ENCODE data around the gene DPY19L3. TPM values are rescaled to one million over a fixed set of nuclear protein-coding genes. Genes with fewer than 3 reads are reported as not detected.

DPY19L3 gene
- total and polyA plus RNA-seq, 8 donors = 2.1 to 79.4 (median 24.9) TPM

GRCh38 chr19:32522967-32523366 is 117.4 kb downstream of the DPY19L3 start:
- no peak overlapping the region for H3K27ac ChIP-seq
- H3K36me3 ChIP-seq = no peaks in the 10 kb centered on the region
- 81 to 85% (median 83%) methylated on average over 9 of the region's 9 CpGs for WGBS, 5 donors
- no peak overlapping the region for H3K4me3 ChIP-seq
- H3K9me3 ChIP-seq = no peaks in the 10 kb centered on the region
- intact Hi-C loops (cut with DNase I; ENCODE audit: low total_unique reads) = no loop called here
- no peaks in the 10 kb centered on the region for H3K4me1 ChIP-seq
- peaks cover 0 to 5% (median 0%) of the 10 kb centered on the region in 3 donors for H3K27me3 ChIP-seq
- no peak for TF ChIP-seq POLR2AphosphoS5 (IDR thresholded peaks at IDR 0.05)
- no peak for TF ChIP-seq POLR2A (IDR thresholded peaks at IDR 0.05)
- TF ChIP-seq EP300 (IDR thresholded peaks at IDR 0.05) = no peak
- TF ChIP-seq CTCF (IDR thresholded peaks at IDR 0.05) = no peak
- DNase-seq = no peak

GRCh38 chr19:32526895-32527294 is 121.3 kb downstream of the DPY19L3 start:
- Histone ChIP-seq H3K36me3 (no peaks in the 10 kb centered on the region), H3K9me3 (peaks cover 6 to 20% (median 16%) of the 10 kb centered on the region in 4 donors), H3K27me3 (peaks cover 0 to 4% (median 0%) of the 10 kb centered on the region in 3 donors), H3K27ac (no peak overlapping the region), H3K4me3 (no peak overlapping the region), H3K4me1 (no peaks in the 10 kb centered on the region)
- TF ChIP-seq EP300 (IDR thresholded peaks at IDR 0.05) = no peak
- no peak for TF ChIP-seq CTCF (IDR thresholded peaks at IDR 0.05)
- TF ChIP-seq POLR2AphosphoS5 (IDR thresholded peaks at IDR 0.05) = no peak
- no peak for TF ChIP-seq POLR2A (IDR thresholded peaks at IDR 0.05)
- no peak for DNase-seq
- intact Hi-C loops (cut with DNase I; ENCODE audit: low total_unique reads) = no loop called here
- 88 to 97% (median 93%) methylated on average over 4 of the region's 4 CpGs for WGBS, 5 donors

GRCh38 chr19:32530773-32531172 is 125.2 kb downstream of the DPY19L3 start:
- peaks cover 6 to 28% (median 24%) of the 10 kb centered on the region in 4 donors for H3K9me3 ChIP-seq
- H3K27ac ChIP-seq = no peak overlapping the region
- no peak overlapping the region for H3K4me3 ChIP-seq
- TF ChIP-seq POLR2AphosphoS5 (IDR thresholded peaks at IDR 0.05) (no peak), POLR2A (IDR thresholded peaks at IDR 0.05) (no peak), CTCF (IDR thresholded peaks at IDR 0.05) (no peak), EP300 (IDR thresholded peaks at IDR 0.05) (no peak)
- DNase-seq = no peak
- 55 to 63% (median 57%) methylated on average over 2 of the region's 2 CpGs for whole genome bisulfite sequencing, 5 donors
- no peaks in the 10 kb centered on the region for H3K36me3 ChIP-seq
- no peaks in the 10 kb centered on the region for H3K27me3 ChIP-seq
- no peaks in the 10 kb centered on the region for H3K4me1 ChIP-seq
- intact Hi-C loops (cut with DNase I; ENCODE audit: low total_unique reads) = no loop called here

GRCh38 chr19:32532233-32532632 is 126.7 kb downstream of the DPY19L3 start:
- intact Hi-C loops (cut with DNase I; ENCODE audit: low total_unique reads) = no loop called here
- no peak overlapping the region for H3K27ac ChIP-seq
- peaks cover 6 to 28% (median 24%) of the 10 kb centered on the region in 4 donors for H3K9me3 ChIP-seq
- no peak for DNase-seq
- no peak overlapping the region for H3K4me3 ChIP-seq
- 79 to 98% (median 88%) methylated on average over 3 of the region's 3 CpGs for WGBS, 5 donors
- H3K36me3 ChIP-seq = no peaks in the 10 kb centered on the region
- no peak for TF ChIP-seq POLR2A (IDR thresholded peaks at IDR 0.05)
- TF ChIP-seq EP300 (IDR thresholded peaks at IDR 0.05) = no peak
- TF ChIP-seq CTCF (IDR thresholded peaks at IDR 0.05) = no peak
- H3K4me1 ChIP-seq = no peaks in the 10 kb centered on the region
- H3K27me3 ChIP-seq = peaks cover 0 to under 1% (median 0%) of the 10 kb centered on the region in 3 donors

Other genes with a start within 250 kb of the DPY19L3 start
- 10 to 100 TPM; 14.0 to 76.5 (median 42.2) TPM for gene ZNF507, start 60.2 kb upstream of the DPY19L3 start, total RNA-seq
- 1 to 10 TPM; 2.8 to 5.0 (median 3.2) TPM for gene ZNF507, start 60.2 kb upstream of the DPY19L3 start, polyA plus RNA-seq
- gene PDCD5, start 175.4 kb downstream of the DPY19L3 start, total RNA-seq = 100 to 1,000 TPM in 2 of 5 donors, 10 to 100 TPM in 2, 1 to 10 TPM in 1; 4.6 to 162 (median 47.0) TPM
- gene PDCD5, start 175.4 kb downstream of the DPY19L3 start, polyA plus RNA-seq = 100 to 1,000 TPM in 2 of 3 donors, 10 to 100 TPM in 1; 79.1 to 182 (median 123) TPM